ENCODE measurements around the gene DCDC1. TPM values are rescaled to one million over a fixed set of nuclear protein-coding genes. Genes with fewer than 3 reads are reported as not detected.

DCDC1 gene
- total RNA-seq, 1 experiment from 2014 or later: 0.22 TPM

DNA sequence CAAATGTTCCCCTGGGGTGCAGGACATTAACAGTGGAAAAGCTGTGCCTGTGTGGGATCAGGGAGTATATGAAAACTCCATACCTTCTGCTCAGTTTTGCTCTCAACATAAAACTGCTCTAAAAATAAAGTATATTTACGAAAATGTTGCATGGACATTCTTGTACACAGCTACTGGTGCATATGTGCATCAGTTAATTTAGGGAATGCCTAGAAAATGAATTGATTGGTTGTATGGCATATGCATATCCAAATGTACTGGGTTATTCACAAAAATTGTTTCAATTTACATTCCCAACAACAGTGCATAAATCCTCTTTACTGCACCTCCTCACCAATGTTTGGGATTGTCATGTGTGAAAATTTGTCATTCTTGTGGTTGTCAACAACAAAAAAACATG lies 532.3 kb downstream of the DCDC1 start:
- Mint-ChIP-seq H3K36me3 (peaks cover 15% of the 10 kb centered on the region), H3K4me1 (no peaks in the 10 kb centered on the region), H3K27me3 (ENCODE audit: low read depth) (no peaks in the 10 kb centered on the region), H3K9me3 (peaks cover 34% of the 10 kb centered on the region), H3K4me3 (no peak overlapping the region), H3K27ac (no peak overlapping the region)
- TF ChIP-seq SOX15 (CRISPR knock-in tag; IDR thresholded peaks at IDR 0.05) (no peak), AR (CRISPR knock-in tag; IDR thresholded peaks at IDR 0.05) (no peak), CDX4 (CRISPR knock-in tag; IDR thresholded peaks at IDR 0.05; ENCODE audit: borderline replicate concordance) (no peak)
- TF ChIP-seq, protein P1, sequence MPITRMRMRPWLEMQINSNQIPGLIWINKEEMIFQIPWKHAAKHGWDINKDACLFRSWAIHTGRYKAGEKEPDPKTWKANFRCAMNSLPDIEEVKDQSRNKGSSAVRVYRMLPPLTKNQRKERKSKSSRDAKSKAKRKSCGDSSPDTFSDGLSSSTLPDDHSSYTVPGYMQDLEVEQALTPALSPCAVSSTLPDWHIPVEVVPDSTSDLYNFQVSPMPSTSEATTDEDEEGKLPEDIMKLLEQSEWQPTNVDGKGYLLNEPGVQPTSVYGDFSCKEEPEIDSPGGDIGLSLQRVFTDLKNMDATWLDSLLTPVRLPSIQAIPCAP (CRISPR knock-in tag; IDR thresholded peaks at IDR 0.05): no peak
- DNase-seq (ENCODE audit: low spot score) (no peak), ATAC-seq (no peak)
- CTCF ChIA-PET: no interaction called here
- POLR2A ChIA-PET: no interaction called here

GRCh38 chr11:30832831-30833230 lies 536.7 kb downstream of the DCDC1 start:
- TF ChIP-seq, protein P1 (CRISPR knock-in tag; IDR thresholded peaks at IDR 0.05): no peak
- TF ChIP-seq SMAD3 (CRISPR knock-in tag; IDR thresholded peaks at IDR 0.05; ENCODE audit: borderline replicate concordance) (no peak), TEAD1 (CRISPR knock-in tag; IDR thresholded peaks at IDR 0.05) (no peak), STAT6 (CRISPR knock-in tag; conservative IDR thresholded peaks at IDR 0.05; ENCODE audit: low read depth) (no peak), JUN (CRISPR knock-in tag; IDR thresholded peaks at IDR 0.05) (no peak), ELF4 (CRISPR knock-in tag; IDR thresholded peaks at IDR 0.05; ENCODE audit: low read depth) (no peak), ZNF512 (CRISPR knock-in tag; IDR thresholded peaks at IDR 0.05; ENCODE audit: borderline replicate concordance) (no peak), RORB (CRISPR knock-in tag; IDR thresholded peaks at IDR 0.05) (no peak), ZNF317 (CRISPR knock-in tag; IDR thresholded peaks at IDR 0.05; ENCODE audit: borderline replicate concordance, low read depth) (no peak), ZBTB21 (CRISPR knock-in tag; IDR thresholded peaks at IDR 0.05; ENCODE audit: borderline replicate concordance) (no peak), SP1 (CRISPR knock-in tag; conservative IDR thresholded peaks at IDR 0.05) (no peak), NFYB (CRISPR knock-in tag; conservative IDR thresholded peaks at IDR 0.05; ENCODE audit: low read depth) (no peak), FOXJ3 (CRISPR knock-in tag; IDR thresholded peaks at IDR 0.05; ENCODE audit: borderline replicate concordance) (no peak), ZNF232 (CRISPR knock-in tag; IDR thresholded peaks at IDR 0.05) (no peak)
- TF ChIP-seq, protein P2, sequence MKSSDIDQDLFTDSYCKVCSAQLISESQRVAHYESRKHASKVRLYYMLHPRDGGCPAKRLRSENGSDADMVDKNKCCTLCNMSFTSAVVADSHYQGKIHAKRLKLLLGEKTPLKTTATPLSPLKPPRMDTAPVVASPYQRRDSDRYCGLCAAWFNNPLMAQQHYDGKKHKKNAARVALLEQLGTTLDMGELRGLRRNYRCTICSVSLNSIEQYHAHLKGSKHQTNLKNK (CRISPR knock-in tag; IDR thresholded peaks at IDR 0.05): no peak
- TF ChIP-seq, protein P3, sequence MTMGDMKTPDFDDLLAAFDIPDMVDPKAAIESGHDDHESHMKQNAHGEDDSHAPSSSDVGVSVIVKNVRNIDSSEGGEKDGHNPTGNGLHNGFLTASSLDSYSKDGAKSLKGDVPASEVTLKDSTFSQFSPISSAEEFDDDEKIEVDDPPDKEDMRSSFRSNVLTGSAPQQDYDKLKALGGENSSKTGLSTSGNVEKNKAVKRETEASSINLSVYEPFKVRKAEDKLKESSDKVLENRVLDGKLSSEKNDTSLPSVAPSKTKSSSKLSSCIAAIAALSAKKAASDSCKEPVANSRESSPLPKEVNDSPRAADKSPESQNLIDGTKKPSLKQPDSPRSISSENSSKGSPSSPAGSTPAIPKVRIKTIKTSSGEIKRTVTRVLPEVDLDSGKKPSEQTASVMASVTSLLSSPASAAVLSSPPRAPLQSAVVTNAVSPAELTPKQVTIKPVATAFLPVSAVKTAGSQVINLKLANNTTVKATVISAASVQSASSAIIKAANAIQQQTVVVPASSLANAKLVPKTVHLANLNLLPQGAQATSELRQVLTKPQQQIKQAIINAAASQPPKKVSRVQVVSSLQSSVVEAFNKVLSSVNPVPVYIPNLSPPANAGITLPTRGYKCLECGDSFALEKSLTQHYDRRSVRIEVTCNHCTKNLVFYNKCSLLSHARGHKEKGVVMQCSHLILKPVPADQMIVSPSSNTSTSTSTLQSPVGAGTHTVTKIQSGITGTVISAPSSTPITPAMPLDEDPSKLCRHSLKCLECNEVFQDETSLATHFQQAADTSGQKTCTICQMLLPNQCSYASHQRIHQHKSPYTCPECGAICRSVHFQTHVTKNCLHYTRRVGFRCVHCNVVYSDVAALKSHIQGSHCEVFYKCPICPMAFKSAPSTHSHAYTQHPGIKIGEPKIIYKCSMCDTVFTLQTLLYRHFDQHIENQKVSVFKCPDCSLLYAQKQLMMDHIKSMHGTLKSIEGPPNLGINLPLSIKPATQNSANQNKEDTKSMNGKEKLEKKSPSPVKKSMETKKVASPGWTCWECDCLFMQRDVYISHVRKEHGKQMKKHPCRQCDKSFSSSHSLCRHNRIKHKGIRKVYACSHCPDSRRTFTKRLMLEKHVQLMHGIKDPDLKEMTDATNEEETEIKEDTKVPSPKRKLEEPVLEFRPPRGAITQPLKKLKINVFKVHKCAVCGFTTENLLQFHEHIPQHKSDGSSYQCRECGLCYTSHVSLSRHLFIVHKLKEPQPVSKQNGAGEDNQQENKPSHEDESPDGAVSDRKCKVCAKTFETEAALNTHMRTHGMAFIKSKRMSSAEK (CRISPR knock-in tag; IDR thresholded peaks at IDR 0.05; ENCODE audit: borderline replicate concordance): no peak
- Mint-ChIP-seq H3K4me1 (peaks cover 6% of the 10 kb centered on the region; the same call in 1 of the 2 replicates), H3K4me3 (no peak overlapping the region), H3K9me3 (peaks cover 28% of the 10 kb centered on the region), H3K27me3 (ENCODE audit: low read depth) (no peaks in the 10 kb centered on the region), H3K36me3 (peaks cover 15% of the 10 kb centered on the region), H3K27ac (no peak overlapping the region)
- no peak for DNase-seq (ENCODE audit: low spot score)
- ChIA-PET POLR2A (no interaction called here), CTCF (no interaction called here)
- no peak for ATAC-seq

Measured in WTC11 (cell line).